HG02884 (cell line): ENCODE results near the gene PTTG1IP2.

Source experiments
- ATAC-seq: cut with Tn5 transposase; IDR thresholded peaks from one replicate; pipeline ENCODE4 v1.9.1; 2021; ENCODE audit warnings: mild to moderate bottlenecking, moderate library complexity; ENCODE audit not compliant: unreplicated experiment

PTTG1IP2 gene

GRCh38 chr7:90552521-90552920, 83.1 kb downstream of the PTTG1IP2 start:
- no peak for ATAC-seq

DNA sequence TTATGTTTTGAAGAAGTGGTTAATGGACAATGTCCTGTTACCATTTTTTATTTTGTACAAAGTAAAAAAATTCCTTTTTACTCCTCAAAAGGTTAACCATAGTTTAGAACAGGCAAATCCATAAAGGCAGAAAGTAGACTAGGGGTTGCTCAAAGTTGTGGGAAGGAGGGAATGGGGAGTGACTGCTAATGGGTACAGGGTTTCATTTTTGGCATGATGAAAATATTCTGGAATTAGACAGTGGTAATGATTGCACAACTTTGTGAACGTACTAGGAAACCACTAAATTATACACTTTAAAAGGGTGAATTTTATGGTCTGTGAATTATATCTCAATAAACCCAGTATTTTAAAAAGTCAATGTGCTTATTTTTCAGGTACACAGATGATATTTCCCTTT, 91.3 kb downstream of the PTTG1IP2 start:
- no peak for ATAC-seq
